Endothelial cell of umbilical vein (primary cell): Measurements from ENCODE around the gene ATP9B. TPM values are rescaled to one million over a fixed set of nuclear protein-coding genes. Genes with fewer than 3 reads are reported as not detected.

Experiments used
- BruUV-seq: library from RNA; stranded (reverse); fragments of 400-500 nt; replicated peaks from 2 replicates; lab custom pipeline; 2021; lab: Mats Ljungman, UMichigan
- CTCF ChIA-PET: fragments of 300-600, 350-600 bp; sonication (Branson Sonifier 250); formaldehyde crosslinking; loops from one replicate; lab custom pipeline; 2021; ENCODE audit warnings: antibody characterized with exemption, inconsistent platforms; lab: Charles Lee
- POLR2A ChIA-PET: fragments of 300-600, 350-600 bp; sonication (Branson Sonifier 250); formaldehyde crosslinking; loops from one replicate; lab custom pipeline; 2021; ENCODE audit warnings: antibody characterized with exemption, inconsistent platforms; lab: Charles Lee
- DNase-seq: peaks from one replicate; pipeline ENCODE4 v3.0.0-alpha.2; 2011; ENCODE audit warnings: low read depth, low spot score
- FAIRE-seq: peaks from 2 replicates; lab custom pipeline; 2011; peaks lifted over from hg19 to GRCh38; lab: Jason Lieb, UNC
- H2AFZ ChIP-seq: 2 replicates; pipeline ENCODE4 v1.6.0; 2012; ENCODE audit warnings: low read depth, low read length, control low read depth, inconsistent platforms
- H3K27ac ChIP-seq: 2 replicates; pipeline ENCODE4 v1.5.1; 2011; ENCODE audit warnings: low read depth, mild to moderate bottlenecking, control low read depth, low read length, moderate library complexity; ENCODE audit not compliant: insufficient read depth
- H3K27me3 ChIP-seq, 2 experiments: 2 replicates each; pipeline versions ENCODE4 v1.6.0 to v1.6.1; 2011; ENCODE audit warnings: low read length in 2 of 2, mixed read lengths in 1 of 2; ENCODE audit not compliant: control insufficient read depth in 2 of 2, insufficient read depth in 2 of 2
- H3K36me3 ChIP-seq, 2 experiments: 2 replicates in 1 of 2; 3 replicates in 1 of 2; pipeline ENCODE4 v1.5.1; 2011; ENCODE audit warnings: low read length in 2 of 2, mild to moderate bottlenecking in 1 of 2, moderate library complexity in 1 of 2; ENCODE audit not compliant: control insufficient read depth in 2 of 2, insufficient read depth in 2 of 2; ENCODE audit errors: extremely low read depth in 1 of 2
- H3K4me1 ChIP-seq: 3 replicates; pipeline ENCODE4 v1.5.1; 2011; ENCODE audit warnings: mild to moderate bottlenecking, low read length; ENCODE audit not compliant: control insufficient read depth, insufficient read depth; ENCODE audit errors: extremely low read depth
- H3K4me2 ChIP-seq: 2 replicates; pipeline ENCODE4 v1.6.1; 2011; ENCODE audit warnings: low read length, control low read depth, mixed read lengths; ENCODE audit not compliant: insufficient read depth
- H3K4me3 ChIP-seq, 3 experiments: fragments of 200-600 bp in 1 of 3; sonication (generic), shearing (Covaris generic) in 1 of 3; replicated peaks in 1 of 3; 2 replicates each; pipeline ENCODE4 v1.5.1; 2011 to 2016; ENCODE audit warnings: control low read depth in 3 of 3, low read length in 3 of 3, mild to moderate bottlenecking in 2 of 3, inconsistent platforms in 1 of 3, low read depth in 1 of 3, moderate library complexity in 1 of 3; ENCODE audit not compliant: insufficient read depth in 1 of 3
- H3K79me2 ChIP-seq: 2 replicates; pipeline ENCODE4 v1.6.0; 2012; ENCODE audit warnings: low read length, inconsistent platforms; ENCODE audit not compliant: control insufficient read depth, insufficient read depth
- H3K9ac ChIP-seq: replicated peaks from 2 replicates; pipeline ENCODE3; 2011; ENCODE audit warnings: low read length, control low read depth; ENCODE audit not compliant: insufficient read depth; ENCODE audit errors: extremely low read depth
- H3K9me1 ChIP-seq: replicated peaks from 3 replicates; pipeline ENCODE4 v1.6.0; 2011; ENCODE audit warnings: mild to moderate bottlenecking, low read length; ENCODE audit not compliant: control insufficient read depth, insufficient read depth; ENCODE audit errors: extremely low read depth
- H3K9me3 ChIP-seq: replicated peaks from 2 replicates; pipeline ENCODE4 v1.5.1; 2012; ENCODE audit warnings: low read length, inconsistent platforms; ENCODE audit not compliant: control insufficient read depth, insufficient read depth
- H4K20me1 ChIP-seq: replicated peaks from 2 replicates; pipeline ENCODE3; 2011; ENCODE audit warnings: mild to moderate bottlenecking, low read length; ENCODE audit not compliant: control insufficient read depth, insufficient read depth; ENCODE audit errors: extremely low read depth
- CTCF ChIP-seq, 2 donors: IDR thresholded peaks; 1 replicate in 1 of 2; 2 replicates in 1 of 2; pipeline ENCODE4 v1.5.1; 2011; ENCODE audit warnings: low read length in 2 of 2, mild to moderate bottlenecking in 2 of 2, moderate library complexity in 2 of 2, control low read depth in 1 of 2, inconsistent platforms in 1 of 2, low read depth in 1 of 2; ENCODE audit not compliant: insufficient read depth in 1 of 2; ENCODE audit errors: extremely low read depth in 1 of 2
- EZH2 ChIP-seq: IDR thresholded peaks from 2 replicates; pipeline ENCODE4 v1.6.1; 2012; ENCODE audit warnings: borderline replicate concordance, low read depth, mild to moderate bottlenecking, moderate library complexity, low read length, inconsistent platforms; ENCODE audit not compliant: severe bottlenecking
- FOS ChIP-seq: IDR thresholded peaks from 2 replicates; pipeline ENCODE4 v1.6.1; 2011; ENCODE audit warnings: mild to moderate bottlenecking, low read length, moderate library complexity, borderline replicate concordance; ENCODE audit not compliant: insufficient read depth
- GATA2 ChIP-seq: IDR thresholded peaks from 2 replicates; pipeline ENCODE4 v1.7.0; 2011; ENCODE audit warnings: low read depth, mild to moderate bottlenecking, moderate library complexity, mixed read lengths, low read length; ENCODE audit not compliant: insufficient read length, insufficient read depth
- JUN ChIP-seq: IDR thresholded peaks from 2 replicates; pipeline ENCODE4 v1.6.1; 2011; ENCODE audit warnings: borderline replicate concordance, low read depth; ENCODE audit not compliant: insufficient read length, insufficient read depth
- MYC ChIP-seq: IDR thresholded peaks from one replicate; pipeline ENCODE4 v1.6.1; 2011; ENCODE audit warnings: mild to moderate bottlenecking, low read depth, low read length
- POLR2A ChIP-seq: IDR thresholded peaks from 2 replicates; pipeline ENCODE4 v1.6.1; 2012; ENCODE audit warnings: low read depth, mild to moderate bottlenecking, control low read depth, low read length
- POLR2AphosphoS5 ChIP-seq: IDR thresholded peaks from 2 replicates; pipeline ENCODE4 v1.6.1; 2012; ENCODE audit warnings: low read depth, mild to moderate bottlenecking, control low read depth, low read length, moderate library complexity; ENCODE audit not compliant: insufficient read depth
- dilution Hi-C: fragments of 300-500 bp; cut with MboI; formaldehyde crosslinking; loops from one replicate; pipeline ENCODE4 v1.15.0; 2019; ENCODE audit warnings: low sequenced_read_pairs; ENCODE audit not compliant: extremely low pct_ligation_motif_present
- intact Hi-C: fragments of 100-400 bp; cut with micrococcal nuclease; formaldehyde crosslinking; loops from one replicate; pipeline ENCODE4 v1.10.0; 2022
- polyA plus RNA-seq, 4 experiments: library from polyadenylated mRNA; depleted of rRNA in 3 of 4; stranded (reverse) in 3 of 4; unstranded in 1 of 4; fragments of >200 nt; gene quantifications; 2 replicates each; pipeline versions ENCODE4 v1.2.1 to v1.2.3, GENCODE V29; 2011 to 2012; ENCODE audit warnings: missing spikeins in 1 of 4
- total RNA-seq: library from RNA; stranded (reverse); gene quantifications from 2 replicates; pipeline ENCODE4 v1.2.3, GENCODE V29; 2021
- TF ChIP-seq, protein P1 (sequence below): IDR thresholded peaks from 2 replicates; pipeline ENCODE4 v1.6.1; 2011; ENCODE audit not compliant: insufficient read depth, insufficient read length

Gene ATP9B
- total and polyA plus RNA-seq, 2 donors (not counting 3 experiments of a cell fraction or from before 2014, with no cell fraction given): 14.6 to 18.2 TPM

- ChIA-PET POLR2A (no interaction called here), CTCF (no interaction called here)
- dilution Hi-C loops: no loop called here
Observed at GRCh38 chr18:79272916-79273315, 203.7 kb downstream of the ATP9B start.

More at GRCh38 chr18:79272916-79273315, 203.7 kb downstream of the ATP9B start:
- no peaks in the 10 kb centered on the region for H3K9me3 ChIP-seq
- no peaks in the 10 kb centered on the region for H3K9me1 ChIP-seq
- no peaks in the 10 kb centered on the region for H3K79me2 ChIP-seq
- no peaks in the 10 kb centered on the region for H3K4me1 ChIP-seq
- no peak overlapping the region for H2AFZ ChIP-seq
- H3K9ac ChIP-seq: no peak overlapping the region
- peak; percentile 28 for FAIRE-seq
- H3K36me3 ChIP-seq: no peaks in the 10 kb centered on the region
- no peak overlapping the region for H3K27ac ChIP-seq
- H3K27me3 ChIP-seq: no peaks in the 10 kb centered on the region
- peak; percentile 47 for DNase-seq
- intact Hi-C loops: no loop called here
- TF ChIP-seq MYC: no peak
- TF ChIP-seq CTCF (IDR thresholded peaks at IDR 0.05; ENCODE audit: extremely low read depth in 1 of 2, insufficient read depth in 1 of 2, low read depth in 1 of 2, low read length in 2 of 2): no peak
- TF ChIP-seq, protein P1, sequence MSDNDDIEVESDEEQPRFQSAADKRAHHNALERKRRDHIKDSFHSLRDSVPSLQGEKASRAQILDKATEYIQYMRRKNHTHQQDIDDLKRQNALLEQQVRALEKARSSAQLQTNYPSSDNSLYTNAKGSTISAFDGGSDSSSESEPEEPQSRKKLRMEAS: no peak
- no peak for TF ChIP-seq POLR2AphosphoS5
- no peak for TF ChIP-seq POLR2A
- TF ChIP-seq GATA2: no peak
- no peak for TF ChIP-seq JUN
- no peak for TF ChIP-seq EZH2
- TF ChIP-seq FOS: no peak
- no peak overlapping the region for H3K4me2 ChIP-seq
- H3K4me3 ChIP-seq: no peak overlapping the region
- BruUV-seq: no TSS peak
- no peaks in the 10 kb centered on the region for H4K20me1 ChIP-seq
